Mesendoderm (in vitro differentiated cells): ENCODE measurements around the gene RPS6KB2.

Experiments
- DNase-seq: peaks from one replicate; pipeline ENCODE4 v3.0.0; 2013
- H2AK5ac ChIP-seq: 2 replicates; pipeline ENCODE4 v1.6.1; 2013; ENCODE audit warnings: low read length, inconsistent platforms
- H2BK120ac ChIP-seq: 2 replicates; pipeline ENCODE4 v1.6.1; 2013; ENCODE audit warnings: low read depth, mild to moderate bottlenecking, low read length, moderate library complexity, mixed read lengths
- H2BK15ac ChIP-seq: replicated peaks from 2 replicates; pipeline ENCODE4 v1.6.1; 2013; ENCODE audit warnings: low read depth, mild to moderate bottlenecking, moderate library complexity
- H2BK5ac ChIP-seq: 2 replicates; pipeline ENCODE4 v1.6.1; 2013; ENCODE audit warnings: low read length, inconsistent platforms
- H3K18ac ChIP-seq: 2 replicates; pipeline ENCODE4 v1.6.1; 2013; ENCODE audit warnings: mild to moderate bottlenecking, low read length, mixed read lengths
- H3K23ac ChIP-seq: one replicate; pipeline ENCODE4 v1.6.1; 2013; ENCODE audit warnings: low read length
- H3K27ac ChIP-seq: 2 replicates; pipeline ENCODE4 v1.5.1; 2013; ENCODE audit warnings: low read depth, mild to moderate bottlenecking, inconsistent platforms, low read length, moderate library complexity
- H3K27me3 ChIP-seq: 2 replicates; pipeline ENCODE4 v1.6.1; 2013; ENCODE audit warnings: low read length, control low read depth, mild to moderate bottlenecking, inconsistent platforms; ENCODE audit not compliant: insufficient read depth, poor library complexity
- H3K36me3 ChIP-seq: 2 replicates; pipeline ENCODE4 v1.6.1; 2013; ENCODE audit warnings: low read length, inconsistent platforms; ENCODE audit not compliant: control insufficient read depth, insufficient read depth
- H3K4ac ChIP-seq: one replicate; pipeline ENCODE4 v1.6.1; 2013; ENCODE audit warnings: low read depth, mild to moderate bottlenecking, low read length, moderate library complexity
- H3K4me1 ChIP-seq: 2 replicates; pipeline ENCODE4 v1.6.1; 2013; ENCODE audit warnings: low read depth, low read length, inconsistent platforms; ENCODE audit not compliant: control insufficient read depth
- H3K4me2 ChIP-seq: 2 replicates; pipeline ENCODE4 v1.6.1; 2013; ENCODE audit warnings: low read length
- H3K4me3 ChIP-seq: 2 replicates; pipeline ENCODE4 v1.5.1; 2013; ENCODE audit warnings: mild to moderate bottlenecking, low read length
- H3K56ac ChIP-seq: one replicate; pipeline ENCODE4 v1.6.1; 2013; ENCODE audit warnings: low read length
- H3K79me1 ChIP-seq: 2 replicates; pipeline ENCODE4 v1.6.1; 2013; ENCODE audit warnings: low read length, inconsistent platforms
- H3K79me2 ChIP-seq: 2 replicates; pipeline ENCODE4 v1.6.1; 2013; ENCODE audit warnings: mild to moderate bottlenecking, low read length; ENCODE audit not compliant: control insufficient read depth, insufficient read depth
- H3K9ac ChIP-seq: 2 replicates; pipeline ENCODE4 v1.6.1; 2013; ENCODE audit warnings: low read length, inconsistent platforms
- H4K5ac ChIP-seq: one replicate; pipeline ENCODE4 v1.6.1; 2013; ENCODE audit warnings: low read length
- H4K8ac ChIP-seq: one replicate; pipeline ENCODE4 v1.6.1; 2013; ENCODE audit warnings: low read depth, mild to moderate bottlenecking, control low read depth, low read length, moderate library complexity
- WGBS: extraction: QIAGEN DNeasy Blood & Tissue Kit; methylation state at CpG from one replicate; pipeline ENCODE4 v1.1.7; 2013; ENCODE audit warnings: low lambda C conversion rate, missing lambda C conversion rate; ENCODE audit not compliant: insufficient coverage; ENCODE audit errors: extremely low coverage; 5-methylcytosine and 5-hydroxymethylcytosine counted together

The RPS6KB2 gene

DNA sequence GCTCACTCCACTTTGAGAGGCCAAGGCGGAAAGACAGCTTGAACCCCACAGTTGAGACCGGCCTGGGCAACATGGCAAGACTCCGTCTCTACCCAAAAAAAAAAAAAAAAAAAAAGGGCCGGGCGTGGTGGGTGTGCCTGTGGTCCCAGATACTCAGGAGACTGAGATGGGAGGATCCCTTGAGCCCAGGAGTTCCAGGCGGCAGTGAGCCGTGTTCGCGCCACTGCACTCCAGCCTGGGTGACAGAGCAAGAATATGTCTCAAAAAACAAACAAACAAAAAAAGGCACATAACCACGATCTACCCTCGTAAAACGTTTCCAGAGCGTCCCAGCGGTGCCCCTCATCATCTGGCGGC, 37.4 kb upstream of the RPS6KB2 start:
- Histone ChIP-seq H3K9ac (peak overlapping the region; percentile 84), H4K5ac (no peak overlapping the region), H3K23ac (no peak overlapping the region), H3K18ac (no peak overlapping the region), H2BK120ac (no peak overlapping the region), H3K79me1 (peaks cover 8% of the 10 kb centered on the region), H3K4me2 (peak overlapping the region; percentile 75), H4K8ac (no peak overlapping the region), H3K4me1 (peaks cover 9% of the 10 kb centered on the region), H3K79me2 (peaks cover 5% of the 10 kb centered on the region), H3K56ac (peak overlapping the region; percentile 97), H3K4me3 (peak overlapping the region; percentile 79), H3K27ac (peak overlapping the region; percentile 69), H2BK15ac (no peak overlapping the region), H3K27me3 (no peaks in the 10 kb centered on the region), H2BK5ac (no peak overlapping the region), H2AK5ac (no peak overlapping the region), H3K36me3 (no peaks in the 10 kb centered on the region), H3K4ac (no peak overlapping the region)
- DNase-seq, result no peak
- WGBS, result no CpG with 5 or more reads among the region's 15 CpGs

DNA sequence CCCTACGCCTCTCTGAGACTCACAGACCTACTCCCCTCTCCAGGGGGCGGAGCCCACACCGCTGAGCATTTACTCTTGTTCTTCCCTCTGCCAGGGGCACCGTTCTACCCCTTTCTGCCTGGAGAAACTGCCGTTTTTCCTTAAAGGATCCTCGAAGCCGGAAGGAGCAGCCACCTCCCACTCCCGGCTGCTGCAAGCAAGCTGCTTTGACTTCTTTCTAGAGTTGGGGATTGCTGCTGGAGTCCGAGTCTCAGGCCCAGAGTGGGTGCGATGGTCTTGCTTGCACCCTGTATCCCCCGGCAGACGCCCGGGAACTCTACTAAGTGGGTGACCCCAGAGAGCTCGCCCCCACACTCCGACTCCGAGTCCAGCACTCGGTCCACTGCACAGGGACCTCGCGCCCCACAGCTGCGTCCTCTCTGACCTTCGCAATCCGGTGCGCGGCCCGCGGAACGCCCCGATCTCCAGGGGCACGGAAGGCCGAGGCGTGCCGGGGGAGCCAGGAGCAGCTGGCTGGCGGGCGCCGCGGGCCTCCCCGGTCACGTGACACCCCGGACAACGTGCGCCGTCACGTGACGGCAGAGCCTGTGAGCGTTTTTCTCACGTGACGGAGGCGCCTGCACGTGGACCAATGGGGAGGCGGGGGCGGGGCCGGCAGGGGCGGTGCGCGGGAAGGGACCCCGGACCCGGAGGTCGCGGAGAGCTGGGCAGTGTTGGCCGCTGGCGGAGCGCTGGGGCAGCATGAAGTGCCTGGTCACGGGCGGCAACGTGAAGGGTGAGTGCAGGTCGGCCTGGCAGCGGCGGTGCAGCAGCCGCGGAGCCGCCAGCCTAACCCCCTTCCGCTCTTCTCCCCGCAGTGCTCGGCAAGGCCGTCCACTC, 36.8 kb upstream of the RPS6KB2 start, which contains the start of gene RAD9A:
RAD9A (plus strand) TSS at position 683 of the 879 bp plus-strand sequence; CDS start at position 742, 59 bp downstream.
- no CpG with 5 or more reads among the region's 75 CpGs for WGBS

DNA sequence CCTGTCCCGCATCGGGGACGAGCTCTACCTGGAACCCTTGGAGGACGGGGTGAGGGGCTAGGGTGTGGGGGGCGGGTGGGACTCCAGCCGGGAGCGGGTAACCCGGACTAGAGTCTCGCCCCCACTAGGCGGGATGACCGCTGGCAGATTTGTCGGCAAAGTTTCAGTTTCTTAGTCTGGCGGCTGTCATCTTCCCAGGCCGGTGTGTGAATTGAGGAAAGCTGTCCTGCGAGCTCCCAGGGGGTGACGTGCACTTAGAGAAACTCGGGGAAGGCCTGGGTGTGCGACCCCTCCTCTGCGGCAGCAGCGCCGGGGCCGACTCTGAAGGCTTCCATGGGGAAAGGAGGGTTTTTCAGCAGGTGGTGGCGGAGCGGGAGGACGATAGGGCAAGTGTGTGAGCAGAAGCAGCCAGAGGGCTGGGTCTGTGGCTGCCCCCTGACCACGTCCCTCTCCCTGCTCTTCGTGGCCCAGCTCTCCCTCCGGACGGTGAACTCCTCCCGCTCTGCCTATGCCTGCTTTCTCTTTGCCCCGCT, 36.0 kb upstream of the RPS6KB2 start:
- H3K23ac ChIP-seq, result peak overlapping the region; percentile 80
- peak overlapping the region; percentile 84 for H3K9ac ChIP-seq
- H3K79me1 ChIP-seq, result peaks cover 8% of the 10 kb centered on the region
- no peak overlapping the region for H2AK5ac ChIP-seq
- H2BK120ac ChIP-seq, result no peak overlapping the region
- peaks cover 5% of the 10 kb centered on the region for H3K79me2 ChIP-seq
- H3K27ac ChIP-seq, result no peak overlapping the region
- peak overlapping the region; percentile 98 for H3K56ac ChIP-seq
- peak overlapping the region; percentile 6 for H3K18ac ChIP-seq
- H2BK5ac ChIP-seq, result no peak overlapping the region
- H3K27me3 ChIP-seq, result no peaks in the 10 kb centered on the region
- H3K4me2 ChIP-seq, result peak overlapping the region; percentile 70
- H3K4me1 ChIP-seq, result peaks cover 9% of the 10 kb centered on the region
- no peak overlapping the region for H2BK15ac ChIP-seq
- DNase-seq, result no peak
- H3K36me3 ChIP-seq, result no peaks in the 10 kb centered on the region
- no peak overlapping the region for H3K4ac ChIP-seq
- no CpG with 5 or more reads among the region's 31 CpGs for WGBS
- peak overlapping the region; percentile 72 for H3K4me3 ChIP-seq
- H4K8ac ChIP-seq, result no peak overlapping the region
- no peak overlapping the region for H4K5ac ChIP-seq

More for the DNA sequence above, 36.8 kb upstream of the RPS6KB2 start, which contains the start of gene RAD9A:
- peak within 1 kb of the TSS; percentile 69 for H3K27ac ChIP-seq
- H2BK5ac ChIP-seq, result no peak within 1 kb of the TSS
- peak within 1 kb of the TSS; percentile 79 for H3K4me3 ChIP-seq
- no peak within 1 kb of the TSS for H2BK120ac ChIP-seq
- no peak within 1 kb of the TSS for H2AK5ac ChIP-seq
- H3K36me3 ChIP-seq, result no peaks in the 10 kb centered on the region
- H3K27me3 ChIP-seq, result no peaks in the 10 kb centered on the region
- no peak within 1 kb of the TSS for H4K5ac ChIP-seq
- peak within 1 kb of the TSS; percentile 42 for H3K18ac ChIP-seq
- peak within 1 kb of the TSS; percentile 75 for H3K4me2 ChIP-seq
- peak within 1 kb of the TSS; percentile 80 for H3K23ac ChIP-seq
- H3K79me2 ChIP-seq, result peaks cover 5% of the 10 kb centered on the region
- peak within 1 kb of the TSS; percentile 98 for H3K56ac ChIP-seq
- H3K9ac ChIP-seq, result peak within 1 kb of the TSS; percentile 84
- H3K4ac ChIP-seq, result peak within 1 kb of the TSS; percentile 44
- H3K4me1 ChIP-seq, result peaks cover 12% of the 10 kb centered on the region
- no peak within 1 kb of the TSS for H4K8ac ChIP-seq
- no peak within 1 kb of the TSS for H2BK15ac ChIP-seq
- DNase-seq, result peak; percentile 97
- H3K79me1 ChIP-seq, result peaks cover 8% of the 10 kb centered on the region

DNA sequence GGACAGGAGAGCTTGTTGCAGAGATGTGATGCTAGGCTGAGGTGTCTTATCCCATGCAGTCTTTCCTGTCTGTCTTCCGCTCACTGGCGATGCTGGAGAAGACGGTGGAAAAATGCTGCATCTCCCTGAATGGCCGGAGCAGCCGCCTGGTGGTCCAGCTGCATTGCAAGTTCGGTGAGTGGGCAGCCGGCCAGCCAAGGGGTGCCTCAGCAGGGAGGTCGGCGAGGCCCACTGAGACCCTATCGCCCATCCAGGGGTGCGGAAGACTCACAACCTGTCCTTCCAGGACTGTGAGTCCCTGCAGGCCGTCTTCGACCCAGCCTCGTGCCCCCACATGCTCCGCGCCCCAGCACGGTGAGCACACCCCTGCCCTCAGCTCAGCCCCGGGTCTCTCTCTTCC, 34.9 kb upstream of the RPS6KB2 start:
- Histone ChIP-seq H3K23ac (no peak overlapping the region), H3K56ac (no peak overlapping the region), H3K27me3 (no peaks in the 10 kb centered on the region), H4K8ac (no peak overlapping the region), H3K4me3 (no peak overlapping the region), H2BK15ac (no peak overlapping the region), H3K79me1 (peaks cover 8% of the 10 kb centered on the region), H3K27ac (no peak overlapping the region), H3K4me2 (no peak overlapping the region), H2BK120ac (no peak overlapping the region), H3K79me2 (peaks cover 5% of the 10 kb centered on the region), H3K4ac (no peak overlapping the region), H2AK5ac (no peak overlapping the region), H3K9ac (no peak overlapping the region), H4K5ac (no peak overlapping the region), H3K36me3 (peaks cover 3% of the 10 kb centered on the region), H2BK5ac (no peak overlapping the region), H3K4me1 (peaks cover 4% of the 10 kb centered on the region), H3K18ac (no peak overlapping the region)
- no CpG with 5 or more reads among the region's 18 CpGs for WGBS
- no peak for DNase-seq

DNA sequence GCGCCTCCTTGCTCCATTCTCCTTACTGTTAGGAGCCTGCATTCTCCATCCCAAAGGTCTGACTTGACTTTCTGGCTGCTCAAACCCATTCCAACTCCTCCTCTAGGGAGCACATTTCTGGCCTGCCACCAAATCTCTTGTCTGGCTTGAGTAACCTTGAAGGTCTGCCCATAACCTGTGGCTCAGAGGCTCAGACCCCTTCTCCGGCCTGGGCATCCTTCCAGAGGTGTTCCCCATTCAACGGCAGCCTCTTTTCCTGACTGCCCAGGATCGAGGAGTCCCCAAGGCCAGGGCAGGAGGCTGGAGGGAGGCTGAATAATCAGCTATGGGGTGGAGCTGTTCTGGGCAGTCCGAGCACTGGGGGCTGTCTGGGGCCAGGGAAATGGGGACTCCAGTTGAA, 34.3 kb upstream of the RPS6KB2 start:
- no CpG with 5 or more reads among the region's 5 CpGs for WGBS
- H3K18ac ChIP-seq, result no peak overlapping the region

More for the DNA sequence above, 34.3 kb upstream of the RPS6KB2 start:
- Histone ChIP-seq H4K8ac (no peak overlapping the region), H2BK5ac (no peak overlapping the region), H3K4ac (no peak overlapping the region), H3K79me2 (peaks cover 5% of the 10 kb centered on the region), H4K5ac (no peak overlapping the region), H3K79me1 (peaks cover 10% of the 10 kb centered on the region), H2BK15ac (no peak overlapping the region), H2BK120ac (no peak overlapping the region), H3K56ac (no peak overlapping the region), H3K23ac (no peak overlapping the region), H3K27ac (no peak overlapping the region), H3K4me3 (no peak overlapping the region), H3K9ac (no peak overlapping the region), H3K4me1 (peaks cover 4% of the 10 kb centered on the region), H3K36me3 (peaks cover 7% of the 10 kb centered on the region), H3K4me2 (no peak overlapping the region), H2AK5ac (no peak overlapping the region), H3K27me3 (no peaks in the 10 kb centered on the region)
- no peak for DNase-seq
